ENCODE data around the gene BSCL2. TPM values are rescaled to one million over a fixed set of nuclear protein-coding genes. Genes with fewer than 3 reads are reported as not detected.
"Not testable (repeated sequence)": the region's sequence is repeated elsewhere in the genome, so short reads cannot be mapped to it uniquely, and the experiment has no call there.

The BSCL2 gene
- total RNA-seq, 1 experiment from 2014 or later: 82.1 TPM

GRCh38 chr11:62752177-62752785 is 45.1 kb upstream of the BSCL2 start:
- Histone ChIP-seq H3K4me3 (ENCODE audit: low read depth in 2 of 2, low read length in 2 of 2) (no peak overlapping the region), H3K9me3 (ENCODE audit: control insufficient read depth, insufficient read depth, low read depth, low read length) (no peaks in the 10 kb centered on the region), H3K36me3 (ENCODE audit: control insufficient read depth, insufficient read depth, low read length) (no peaks in the 10 kb centered on the region), H3K27me3 (ENCODE audit: control insufficient read depth, insufficient read depth, low read length) (no peaks in the 10 kb centered on the region), H3K27ac (ENCODE audit: low read length) (no peak overlapping the region), H3K4me1 (ENCODE audit: control insufficient read depth, insufficient read depth, low read length) (peaks cover 8% of the 10 kb centered on the region)
- CTCF ChIA-PET: no interaction called here
- ATAC-seq (no peak), DNase-seq (ENCODE audit: low read depth, low spot score) (no peak)
- in situ Hi-C loops (cut with HindIII; ENCODE audit: low pct_unique_long_range_greater_than_20kb, low sequenced_read_pairs): no loop called here
- POLR2A ChIA-PET: no interaction called here
- TF ChIP-seq SIN3A (IDR thresholded peaks at IDR 0.05; ENCODE audit: borderline replicate concordance, insufficient read depth, low read depth, low read length) (no peak), TCF7L2 (IDR thresholded peaks at IDR 0.05; ENCODE audit: low read depth, low read length) (no peak), REST (IDR thresholded peaks at IDR 0.05; ENCODE audit: insufficient read depth in 1 of 2, low read depth in 2 of 2, low read length in 1 of 2) (no peak), POLR2AphosphoS5 (IDR thresholded peaks at IDR 0.05; ENCODE audit: low read depth, low read length) (no peak), CTCF (IDR thresholded peaks at IDR 0.05) (no peak)
- BruUV-seq (replicated peaks): no TSS peak
- intact Hi-C loops (cut with micrococcal nuclease; ENCODE audit: unreplicated experiment): loop anchor here (5.0 kb wide), 1 partner anchor 420 kb away; no protein-coding TSS in a partner anchor

GRCh38 chr11:62749931-62750330 is 42.7 kb upstream of the BSCL2 start:
- POLR2A ChIA-PET: interaction anchor here (0.6 to 0.7 kb wide), 2 partner anchors 90 to 326 kb away, joined by 3 to 14 read pairs; no protein-coding TSS in a partner anchor
- H3K4me1 ChIP-seq (ENCODE audit: control insufficient read depth, insufficient read depth, low read length); ATAC-seq; BruUV-seq (replicated peaks); H3K36me3 ChIP-seq (ENCODE audit: control insufficient read depth, insufficient read depth, low read length); DNase-seq (ENCODE audit: low read depth, low spot score); H3K9me3 ChIP-seq (ENCODE audit: control insufficient read depth, insufficient read depth, low read depth, low read length); CTCF ChIA-PET; H3K27me3 ChIP-seq (ENCODE audit: control insufficient read depth, insufficient read depth, low read length); in situ Hi-C loops (cut with HindIII; ENCODE audit: low pct_unique_long_range_greater_than_20kb, low sequenced_read_pairs); H3K4me3 ChIP-seq (ENCODE audit: low read depth in 2 of 2, low read length in 2 of 2); H3K27ac ChIP-seq (ENCODE audit: low read length): not testable (repeated sequence)
- intact Hi-C loops (cut with micrococcal nuclease; ENCODE audit: unreplicated experiment): loop anchor here (5.0 kb wide), 1 partner anchor 422 kb away; no protein-coding TSS in a partner anchor

GRCh38 chr11:62747475-62748160 is 40.4 kb upstream of the BSCL2 start:
- CTCF ChIA-PET: interaction anchor here (0.6 kb wide), 1 partner anchor 21 kb away, joined by 4 read pairs; no protein-coding TSS in a partner anchor
- Histone ChIP-seq H3K4me3 (ENCODE audit: low read depth in 2 of 2, low read length in 2 of 2) (no peak overlapping the region), H3K9me3 (ENCODE audit: control insufficient read depth, insufficient read depth, low read depth, low read length) (no peaks in the 10 kb centered on the region), H3K36me3 (ENCODE audit: control insufficient read depth, insufficient read depth, low read length) (no peaks in the 10 kb centered on the region), H3K4me1 (ENCODE audit: control insufficient read depth, insufficient read depth, low read length) (no peaks in the 10 kb centered on the region; the same call in 1 of the 2 replicates), H3K27ac (ENCODE audit: low read length) (no peak overlapping the region), H3K27me3 (ENCODE audit: control insufficient read depth, insufficient read depth, low read length) (no peaks in the 10 kb centered on the region)
- no peak for TF ChIP-seq SIN3A (IDR thresholded peaks at IDR 0.05; ENCODE audit: borderline replicate concordance, insufficient read depth, low read depth, low read length)
- TF ChIP-seq TCF7L2 (IDR thresholded peaks at IDR 0.05; ENCODE audit: low read depth, low read length): no peak
- TF ChIP-seq REST (IDR thresholded peaks at IDR 0.05; ENCODE audit: insufficient read depth in 1 of 2, low read depth in 2 of 2, low read length in 1 of 2): no peak
- no peak for TF ChIP-seq POLR2AphosphoS5 (IDR thresholded peaks at IDR 0.05; ENCODE audit: low read depth, low read length)
- no peak for TF ChIP-seq CTCF (IDR thresholded peaks at IDR 0.05)
- no TSS peak for BruUV-seq (replicated peaks)
- in situ Hi-C loops (cut with HindIII; ENCODE audit: low pct_unique_long_range_greater_than_20kb, low sequenced_read_pairs): no loop called here
- intact Hi-C loops (cut with micrococcal nuclease; ENCODE audit: unreplicated experiment): no loop called here
- no peak for ATAC-seq
- POLR2A ChIA-PET: interaction anchor here (0.7 kb wide), 1 partner anchor 79 kb away, joined by 3 read pairs; no protein-coding TSS in a partner anchor
- DNase-seq (ENCODE audit: low read depth, low spot score): no peak

Measured in Panc1 (cell line).